ENCODE measurements around the gene ZDHHC22.

GRCh38 chr14:77122526-77123125, 19.0 kb downstream of the ZDHHC22 start:
- TF ChIP-seq, protein P1, sequence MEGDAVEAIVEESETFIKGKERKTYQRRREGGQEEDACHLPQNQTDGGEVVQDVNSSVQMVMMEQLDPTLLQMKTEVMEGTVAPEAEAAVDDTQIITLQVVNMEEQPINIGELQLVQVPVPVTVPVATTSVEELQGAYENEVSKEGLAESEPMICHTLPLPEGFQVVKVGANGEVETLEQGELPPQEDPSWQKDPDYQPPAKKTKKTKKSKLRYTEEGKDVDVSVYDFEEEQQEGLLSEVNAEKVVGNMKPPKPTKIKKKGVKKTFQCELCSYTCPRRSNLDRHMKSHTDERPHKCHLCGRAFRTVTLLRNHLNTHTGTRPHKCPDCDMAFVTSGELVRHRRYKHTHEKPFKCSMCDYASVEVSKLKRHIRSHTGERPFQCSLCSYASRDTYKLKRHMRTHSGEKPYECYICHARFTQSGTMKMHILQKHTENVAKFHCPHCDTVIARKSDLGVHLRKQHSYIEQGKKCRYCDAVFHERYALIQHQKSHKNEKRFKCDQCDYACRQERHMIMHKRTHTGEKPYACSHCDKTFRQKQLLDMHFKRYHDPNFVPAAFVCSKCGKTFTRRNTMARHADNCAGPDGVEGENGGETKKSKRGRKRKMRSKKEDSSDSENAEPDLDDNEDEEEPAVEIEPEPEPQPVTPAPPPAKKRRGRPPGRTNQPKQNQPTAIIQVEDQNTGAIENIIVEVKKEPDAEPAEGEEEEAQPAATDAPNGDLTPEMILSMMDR (IDR thresholded peaks at IDR 0.05; ENCODE audit: low read depth, low read length, poor library complexity, severe bottlenecking): no peak
- TF ChIP-seq EZH2phosphoT487 (IDR thresholded peaks at IDR 0.05; ENCODE audit: borderline replicate concordance, low read length): no peak

All from DOHH2 (cell line).